NCI-H82 treated with DMSO at 0.1 percent for 48 hours (cell line): ENCODE results near the gene MPP1.

ENCODE experiments used
- DNase-seq: peaks from one replicate; lab custom pipeline; 2025; ENCODE audit not compliant: unreplicated experiment; lab: John Stamatoyannopoulos, UW

MPP1 gene

DNA sequence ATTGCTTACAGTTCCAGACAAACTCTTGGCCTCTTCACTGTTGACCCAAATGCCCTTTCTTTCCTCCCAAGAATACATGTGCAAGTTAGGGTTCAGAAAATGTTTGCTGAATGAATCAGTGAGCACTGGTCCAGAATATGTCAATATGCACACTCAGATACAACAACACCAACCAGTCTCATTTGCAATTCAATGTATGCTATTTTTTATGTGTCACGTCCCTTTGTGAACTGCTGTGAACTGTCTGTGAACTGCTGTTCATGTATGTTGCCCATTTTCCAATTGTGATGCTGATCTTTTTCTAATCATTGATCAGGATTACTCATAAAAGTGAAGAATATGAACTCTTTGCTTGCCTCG, 72.2 kb downstream of the MPP1 start:
- DNase-seq, result no peak

- DNase-seq, result no peak
Measured at GRCh38 chrX:154732421-154733065, 72.7 kb downstream of the MPP1 start.

GRCh38 chrX:154731881-154732280, 73.4 kb downstream of the MPP1 start:
- no peak for DNase-seq

DNA sequence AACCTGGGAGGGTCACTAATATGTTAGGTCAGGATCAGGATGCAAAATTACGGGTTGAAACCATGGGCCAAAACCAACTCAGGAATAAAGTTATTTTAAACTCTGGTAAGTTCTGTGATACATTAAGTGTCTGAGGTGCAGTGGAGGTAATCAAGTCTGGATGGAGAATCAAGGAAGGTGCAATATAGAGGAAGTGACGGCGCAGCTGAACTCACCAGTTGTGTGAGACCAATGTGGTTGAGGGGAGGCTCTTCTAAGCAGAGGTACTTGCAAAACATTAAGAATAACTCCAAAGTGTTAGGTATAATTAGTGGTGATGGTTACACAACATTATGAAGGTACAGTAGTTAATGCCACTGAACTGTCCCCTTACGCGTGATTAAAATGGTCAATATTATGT, 74.1 kb downstream of the MPP1 start:
- DNase-seq, result no peak

DNA sequence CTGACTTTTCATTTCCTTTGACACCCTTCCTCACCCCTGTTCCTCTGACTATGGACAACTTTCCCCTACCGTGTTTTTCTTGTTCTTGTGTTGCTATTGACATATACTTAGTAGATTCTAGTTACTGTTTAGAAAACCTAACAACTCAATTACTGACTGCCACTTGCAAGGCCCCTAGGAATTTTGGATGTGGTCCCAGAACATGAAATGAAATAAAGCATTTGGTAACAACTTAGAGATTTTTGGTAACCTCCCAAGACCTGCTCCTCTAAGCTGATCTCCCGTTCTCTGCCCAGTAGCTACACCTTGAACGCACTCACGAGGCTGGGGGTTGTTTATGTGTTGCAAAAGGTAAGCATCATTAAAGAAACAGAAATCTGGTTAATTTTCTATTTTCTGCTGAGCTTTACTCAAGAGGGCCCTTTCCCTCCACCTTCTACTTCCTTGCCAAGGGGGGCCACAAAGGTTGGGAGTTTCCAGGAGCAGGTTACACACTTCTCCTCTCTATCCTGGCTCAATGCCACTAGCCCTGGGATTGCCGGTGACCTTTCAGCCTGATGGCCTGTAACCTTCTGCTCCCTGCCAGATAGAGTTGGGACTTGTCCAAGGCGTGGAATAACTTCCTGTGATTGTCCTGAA, 74.9 kb downstream of the MPP1 start:
- no peak for DNase-seq

- no peak for DNase-seq
Measured at GRCh38 chrX:154729439-154729838, 75.8 kb downstream of the MPP1 start.
